Measurements from ENCODE around the gene TGFB2.

TGFB2 gene

GRCh38 chr1:218374401-218375353 lies 29.5 kb downstream of the TGFB2 start:
- H3K4me1 ChIP-seq (ENCODE audit: control insufficient read depth, insufficient read depth, low read length) = peaks cover 39% of the 10 kb centered on the region
- peak overlapping the region in 1 of 2 donors; percentile 42 for H3K9ac ChIP-seq (ENCODE audit: low read length in 2 of 2)
- no peaks in the 10 kb centered on the region for H3K27me3 ChIP-seq (ENCODE audit: control insufficient read depth in 1 of 2, insufficient read depth in 2 of 2, low read length in 2 of 2)
- peak overlapping the region; percentile 24 for H3K27ac ChIP-seq (ENCODE audit: low read length)
- no peaks in the 10 kb centered on the region for H3K9me3 ChIP-seq (ENCODE audit: control insufficient read depth in 2 of 2, low read length in 2 of 2)
- H3K36me3 ChIP-seq (ENCODE audit: control insufficient read depth in 2 of 2, insufficient read depth in 2 of 2, low read length in 2 of 2) = no peaks in the 10 kb centered on the region
- H3K4me3 ChIP-seq (ENCODE audit: low read length in 2 of 2) = peak overlapping the region; percentile 20 to 22

DNA sequence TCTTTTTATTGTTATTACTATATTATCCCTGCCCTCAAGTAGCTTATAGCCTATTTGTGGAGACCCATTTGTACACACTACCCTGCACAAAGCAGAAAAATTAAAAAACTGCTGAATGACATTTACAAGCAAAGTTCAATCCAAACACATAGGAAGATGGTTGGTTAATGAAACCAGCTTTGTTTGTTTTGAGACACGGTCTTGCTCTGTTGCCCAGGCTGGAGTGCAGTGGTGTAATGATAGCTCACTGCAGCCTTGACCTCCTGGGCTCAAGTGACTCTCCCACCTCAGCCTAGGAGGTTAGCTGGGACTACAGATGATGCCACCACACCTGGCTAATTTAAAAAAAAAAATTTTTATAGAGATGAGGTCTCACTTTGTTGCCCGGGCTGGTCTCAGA lies 31.6 kb downstream of the TGFB2 start:
- Histone ChIP-seq H3K9me3 (ENCODE audit: control insufficient read depth in 2 of 2, low read length in 2 of 2) (no peaks in the 10 kb centered on the region), H3K4me3 (ENCODE audit: low read length in 2 of 2) (no peak overlapping the region)

GRCh38 chr1:218377143-218377660 lies 32.1 kb downstream of the TGFB2 start:
- no peak overlapping the region for H3K27ac ChIP-seq (ENCODE audit: low read length)
- no peak overlapping the region for H3K4me3 ChIP-seq (ENCODE audit: low read length in 2 of 2)
- peaks cover 35% of the 10 kb centered on the region for H3K4me1 ChIP-seq (ENCODE audit: control insufficient read depth, insufficient read depth, low read length)

More for the DNA sequence above, 31.6 kb downstream of the TGFB2 start:
- peaks cover 40% of the 10 kb centered on the region for H3K4me1 ChIP-seq (ENCODE audit: control insufficient read depth, insufficient read depth, low read length)
- H3K27ac ChIP-seq (ENCODE audit: low read length) = no peak overlapping the region
- H3K36me3 ChIP-seq (ENCODE audit: control insufficient read depth in 2 of 2, insufficient read depth in 2 of 2, low read length in 2 of 2) = no peaks in the 10 kb centered on the region
- no peak overlapping the region for H3K9ac ChIP-seq (ENCODE audit: low read length in 2 of 2)
- H3K27me3 ChIP-seq (ENCODE audit: control insufficient read depth in 1 of 2, insufficient read depth in 2 of 2, low read length in 2 of 2) = no peaks in the 10 kb centered on the region

GRCh38 chr1:218380125-218380977 lies 35.2 kb downstream of the TGFB2 start:
- H3K27me3 ChIP-seq (ENCODE audit: control insufficient read depth in 1 of 2, insufficient read depth in 2 of 2, low read length in 2 of 2) = no peaks in the 10 kb centered on the region
- H3K9ac ChIP-seq (ENCODE audit: low read length in 2 of 2) = peak overlapping the region in 1 of 2 donors; percentile 41
- H3K27ac ChIP-seq (ENCODE audit: low read length) = no peak overlapping the region
- no peaks in the 10 kb centered on the region for H3K9me3 ChIP-seq (ENCODE audit: control insufficient read depth in 2 of 2, low read length in 2 of 2)
- H3K36me3 ChIP-seq (ENCODE audit: control insufficient read depth in 2 of 2, insufficient read depth in 2 of 2, low read length in 2 of 2) = no peaks in the 10 kb centered on the region
- no peak overlapping the region for H3K4me3 ChIP-seq (ENCODE audit: low read length in 2 of 2)
- peaks cover 21% of the 10 kb centered on the region for H3K4me1 ChIP-seq (ENCODE audit: control insufficient read depth, insufficient read depth, low read length)

More at GRCh38 chr1:218377143-218377660, 32.1 kb downstream of the TGFB2 start:
- Histone ChIP-seq H3K27me3 (ENCODE audit: control insufficient read depth in 1 of 2, insufficient read depth in 2 of 2, low read length in 2 of 2) (no peaks in the 10 kb centered on the region), H3K9ac (ENCODE audit: low read length in 2 of 2) (no peak overlapping the region), H3K9me3 (ENCODE audit: control insufficient read depth in 2 of 2, low read length in 2 of 2) (no peaks in the 10 kb centered on the region), H3K36me3 (ENCODE audit: control insufficient read depth in 2 of 2, insufficient read depth in 2 of 2, low read length in 2 of 2) (no peaks in the 10 kb centered on the region)

- Histone ChIP-seq H3K36me3 (ENCODE audit: control insufficient read depth in 2 of 2, insufficient read depth in 2 of 2, low read length in 2 of 2) (no peaks in the 10 kb centered on the region), H3K4me3 (ENCODE audit: low read length in 2 of 2) (no peak overlapping the region)
Measured at GRCh38 chr1:218382261-218382660, 37.1 kb downstream of the TGFB2 start.

DNA sequence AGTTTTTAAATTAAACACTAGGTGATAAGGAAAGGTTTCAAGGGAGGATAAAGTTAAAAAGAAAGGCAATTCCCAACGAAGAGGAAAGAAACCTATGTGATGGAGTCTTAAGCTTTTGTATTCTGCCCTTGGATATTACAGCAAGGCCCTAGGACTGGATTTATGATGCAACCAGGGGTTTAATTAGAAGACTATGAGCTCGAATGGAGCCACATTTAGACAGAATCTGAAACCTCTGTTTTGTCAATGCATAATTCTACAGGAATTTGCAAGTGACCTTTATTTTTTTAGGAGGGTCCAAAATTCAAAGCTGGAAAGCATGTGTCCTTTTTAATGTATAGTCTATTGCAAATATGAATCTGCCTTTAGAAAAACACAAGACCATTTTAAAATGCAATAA lies 37.9 kb downstream of the TGFB2 start:
- H3K4me1 ChIP-seq (ENCODE audit: control insufficient read depth, insufficient read depth, low read length) = peaks cover 15% of the 10 kb centered on the region
- H3K9ac ChIP-seq (ENCODE audit: low read length in 2 of 2) = no peak overlapping the region
- no peak overlapping the region for H3K4me3 ChIP-seq (ENCODE audit: low read length in 2 of 2)
- no peaks in the 10 kb centered on the region for H3K9me3 ChIP-seq (ENCODE audit: control insufficient read depth in 2 of 2, low read length in 2 of 2)
- no peaks in the 10 kb centered on the region for H3K36me3 ChIP-seq (ENCODE audit: control insufficient read depth in 2 of 2, insufficient read depth in 2 of 2, low read length in 2 of 2)
- H3K27ac ChIP-seq (ENCODE audit: low read length) = no peak overlapping the region
- H3K27me3 ChIP-seq (ENCODE audit: control insufficient read depth in 1 of 2, insufficient read depth in 2 of 2, low read length in 2 of 2) = no peaks in the 10 kb centered on the region

More at GRCh38 chr1:218382261-218382660, 37.1 kb downstream of the TGFB2 start:
- no peak overlapping the region for H3K9ac ChIP-seq (ENCODE audit: low read length in 2 of 2)
- no peaks in the 10 kb centered on the region for H3K27me3 ChIP-seq (ENCODE audit: control insufficient read depth in 1 of 2, insufficient read depth in 2 of 2, low read length in 2 of 2)
- H3K4me1 ChIP-seq (ENCODE audit: control insufficient read depth, insufficient read depth, low read length) = peaks cover 20% of the 10 kb centered on the region
- no peaks in the 10 kb centered on the region for H3K9me3 ChIP-seq (ENCODE audit: control insufficient read depth in 2 of 2, low read length in 2 of 2)
- no peak overlapping the region for H3K27ac ChIP-seq (ENCODE audit: low read length)

- Histone ChIP-seq H3K4me3 (ENCODE audit: low read length in 2 of 2) (no peak overlapping the region), H3K36me3 (ENCODE audit: control insufficient read depth in 2 of 2, insufficient read depth in 2 of 2, low read length in 2 of 2) (no peaks in the 10 kb centered on the region), H3K27ac (ENCODE audit: low read length) (no peak overlapping the region), H3K4me1 (ENCODE audit: control insufficient read depth, insufficient read depth, low read length) (peaks cover 15% of the 10 kb centered on the region), H3K9me3 (ENCODE audit: control insufficient read depth in 2 of 2, low read length in 2 of 2) (no peaks in the 10 kb centered on the region), H3K27me3 (ENCODE audit: control insufficient read depth in 1 of 2, insufficient read depth in 2 of 2, low read length in 2 of 2) (no peaks in the 10 kb centered on the region), H3K9ac (ENCODE audit: low read length in 2 of 2) (no peak overlapping the region)
Measured at GRCh38 chr1:218383681-218384080, 38.5 kb downstream of the TGFB2 start.

DNA sequence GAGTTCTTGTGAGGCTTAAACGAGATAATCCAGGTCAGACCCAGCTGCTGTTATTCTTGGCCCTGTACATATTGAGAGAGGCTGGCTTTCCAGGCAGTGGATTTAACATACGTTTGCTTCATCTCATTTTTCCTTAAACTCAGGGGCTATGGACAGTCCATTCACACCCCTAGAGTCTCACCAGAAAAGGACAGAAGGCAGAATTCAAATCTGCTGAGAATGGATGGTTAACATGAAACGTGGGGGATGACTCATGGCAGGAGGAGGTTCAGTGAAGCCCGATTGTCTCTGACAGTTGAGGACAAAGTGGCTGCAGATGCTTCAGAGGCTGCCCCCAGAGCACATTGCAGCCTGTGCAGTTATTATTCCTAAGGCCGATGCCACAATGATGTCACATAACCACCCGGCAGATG lies 39.5 kb downstream of the TGFB2 start:
- Histone ChIP-seq H3K4me3 (ENCODE audit: low read length in 2 of 2) (no peak overlapping the region), H3K4me1 (ENCODE audit: control insufficient read depth, insufficient read depth, low read length) (peaks cover 17% of the 10 kb centered on the region), H3K9ac (ENCODE audit: low read length in 2 of 2) (no peak overlapping the region), H3K27me3 (ENCODE audit: control insufficient read depth in 1 of 2, insufficient read depth in 2 of 2, low read length in 2 of 2) (no peaks in the 10 kb centered on the region), H3K9me3 (ENCODE audit: control insufficient read depth in 2 of 2, low read length in 2 of 2) (no peaks in the 10 kb centered on the region), H3K36me3 (ENCODE audit: control insufficient read depth in 2 of 2, insufficient read depth in 2 of 2, low read length in 2 of 2) (no peaks in the 10 kb centered on the region), H3K27ac (ENCODE audit: low read length) (no peak overlapping the region)

DNA sequence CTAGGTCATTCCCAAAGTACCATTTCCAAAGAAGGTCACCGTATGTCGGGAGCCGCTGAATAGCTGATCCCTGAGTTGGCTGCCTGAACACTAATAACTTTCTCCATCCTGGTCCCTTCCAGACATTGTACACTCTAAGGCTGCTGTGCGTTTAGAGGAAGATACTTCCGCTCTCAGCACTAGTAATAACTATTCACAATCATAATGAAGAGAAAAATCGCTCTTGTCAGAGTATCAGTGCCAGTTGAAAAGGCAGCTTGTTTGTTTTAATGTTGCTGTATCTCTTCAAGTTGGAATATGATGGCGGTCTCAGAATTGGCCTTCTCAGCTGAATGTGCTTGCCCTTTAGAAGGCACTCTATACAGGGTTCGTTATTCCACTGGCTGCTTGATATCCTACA lies 43.5 kb downstream of the TGFB2 start:
- H3K9ac ChIP-seq (ENCODE audit: low read length in 2 of 2) = no peak overlapping the region
- H3K4me1 ChIP-seq (ENCODE audit: control insufficient read depth, insufficient read depth, low read length) = peaks cover 6% of the 10 kb centered on the region
- no peak overlapping the region for H3K4me3 ChIP-seq (ENCODE audit: low read length in 2 of 2)

GRCh38 chr1:218390618-218391017 lies 45.5 kb downstream of the TGFB2 start:
- H3K9ac ChIP-seq (ENCODE audit: low read length in 2 of 2) = no peak overlapping the region
- H3K27ac ChIP-seq (ENCODE audit: low read length) = no peak overlapping the region
- H3K9me3 ChIP-seq (ENCODE audit: control insufficient read depth in 2 of 2, low read length in 2 of 2) = no peaks in the 10 kb centered on the region
- H3K27me3 ChIP-seq (ENCODE audit: control insufficient read depth in 1 of 2, insufficient read depth in 2 of 2, low read length in 2 of 2) = no peaks in the 10 kb centered on the region
- H3K4me3 ChIP-seq (ENCODE audit: low read length in 2 of 2) = no peak overlapping the region
- H3K36me3 ChIP-seq (ENCODE audit: control insufficient read depth in 2 of 2, insufficient read depth in 2 of 2, low read length in 2 of 2) = no peaks in the 10 kb centered on the region
- peaks cover 2% of the 10 kb centered on the region for H3K4me1 ChIP-seq (ENCODE audit: control insufficient read depth, insufficient read depth, low read length)

More for the DNA sequence above, 43.5 kb downstream of the TGFB2 start:
- Histone ChIP-seq H3K36me3 (ENCODE audit: control insufficient read depth in 2 of 2, insufficient read depth in 2 of 2, low read length in 2 of 2) (no peaks in the 10 kb centered on the region), H3K9me3 (ENCODE audit: control insufficient read depth in 2 of 2, low read length in 2 of 2) (no peaks in the 10 kb centered on the region), H3K27ac (ENCODE audit: low read length) (no peak overlapping the region), H3K27me3 (ENCODE audit: control insufficient read depth in 1 of 2, insufficient read depth in 2 of 2, low read length in 2 of 2) (no peaks in the 10 kb centered on the region)
